HG02840 (cell line): ENCODE data around the gene B3GALT5.

Source experiments
- ATAC-seq: cut with Tn5 transposase; IDR thresholded peaks from one replicate; pipeline ENCODE4 v1.9.1; 2021; ENCODE audit warnings: mild to moderate bottlenecking, moderate library complexity, moderate number of reproducible peaks; ENCODE audit not compliant: unreplicated experiment, low FRiP score

The B3GALT5 gene

DNA sequence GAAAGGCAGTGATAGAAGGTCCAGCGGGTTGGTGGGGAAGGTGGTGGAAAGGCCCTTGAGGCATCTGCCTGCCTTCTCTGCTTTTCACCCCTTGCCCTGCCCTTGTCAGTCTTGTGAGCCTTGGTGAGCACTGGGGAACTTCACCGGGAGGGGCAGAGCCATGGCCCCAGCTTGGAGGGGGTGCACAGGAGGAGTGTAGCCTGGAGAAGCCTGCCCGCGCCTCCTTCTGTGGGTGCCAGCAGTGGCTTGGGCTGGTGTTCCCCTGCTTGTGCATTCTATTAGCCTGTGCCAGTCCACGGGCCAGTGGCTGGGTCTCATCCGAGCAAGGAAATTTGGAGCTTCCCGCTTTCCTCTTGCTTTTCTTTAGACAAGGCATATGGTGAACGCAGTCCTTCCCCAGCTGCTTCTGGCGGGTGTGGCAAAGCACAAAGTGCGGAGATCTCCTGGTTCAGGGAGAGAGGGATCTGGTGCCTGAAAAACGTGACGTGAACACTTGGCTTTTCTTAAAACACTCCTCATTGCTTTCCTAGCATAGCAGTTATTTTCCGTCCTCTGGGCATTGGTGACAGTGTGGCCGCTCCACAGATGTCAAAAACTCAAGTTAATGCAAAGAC, 10.6 kb upstream of the B3GALT5 start:
- ATAC-seq: no peak

DNA sequence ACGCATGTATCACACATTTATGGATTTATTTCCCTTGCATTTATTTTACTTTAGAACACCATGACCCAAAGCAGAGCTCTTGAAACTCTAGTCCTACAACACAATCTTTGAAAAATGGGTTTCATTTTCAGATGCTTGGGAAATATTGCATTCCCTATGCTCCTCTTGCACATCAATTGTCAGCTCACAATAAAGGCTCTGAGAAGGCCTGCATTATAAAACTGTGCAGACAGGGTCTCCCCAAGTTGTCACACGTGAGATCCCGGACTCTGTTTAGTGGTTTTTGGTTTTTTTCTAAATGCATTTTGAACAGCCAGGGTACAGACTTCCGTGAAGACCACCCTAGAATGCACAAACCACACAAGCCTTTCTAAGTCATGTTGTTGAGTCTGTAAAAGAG, 9.9 kb upstream of the B3GALT5 start:
- ATAC-seq: no peak

DNA sequence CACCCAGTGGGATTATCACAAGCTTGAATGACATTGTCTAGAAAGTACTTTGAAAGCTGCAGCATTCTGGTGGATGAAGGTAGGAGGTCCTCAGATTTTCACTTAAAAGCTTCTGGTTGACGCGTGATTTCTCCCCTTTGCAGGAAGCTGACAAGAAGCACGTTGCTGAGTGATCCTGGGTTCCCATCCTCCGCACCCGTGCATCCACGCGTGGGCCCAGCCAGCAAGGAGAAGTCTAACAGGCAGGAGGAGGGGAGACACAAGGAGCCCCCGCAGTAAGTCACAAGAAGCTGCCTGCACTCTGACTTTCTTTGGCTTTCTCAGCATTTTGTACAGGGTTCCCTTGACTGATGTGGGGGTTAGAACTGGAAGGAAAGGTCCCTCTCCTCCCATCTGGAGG, 7.8 kb upstream of the B3GALT5 start:
- no peak for ATAC-seq

DNA sequence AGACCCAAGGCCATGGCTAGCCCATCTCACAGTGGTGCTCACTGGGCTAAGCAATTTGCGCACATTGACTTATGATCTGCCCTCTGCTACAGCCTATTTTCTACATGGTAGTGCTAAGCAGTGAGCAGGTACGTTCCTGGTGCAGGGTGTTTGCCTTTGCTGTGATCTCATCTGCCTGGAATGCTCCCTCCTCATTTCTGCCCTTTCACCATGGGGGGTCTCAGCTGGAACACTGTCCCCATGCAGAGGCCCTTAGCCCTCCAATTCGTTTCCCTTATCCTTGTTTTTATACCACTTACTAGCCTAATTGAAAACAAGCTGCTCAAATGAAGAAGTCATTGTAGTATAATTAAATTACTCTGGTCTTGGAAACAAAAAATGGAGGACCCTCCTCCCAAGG, 2.0 kb upstream of the B3GALT5 start:
- ATAC-seq: no peak

DNA sequence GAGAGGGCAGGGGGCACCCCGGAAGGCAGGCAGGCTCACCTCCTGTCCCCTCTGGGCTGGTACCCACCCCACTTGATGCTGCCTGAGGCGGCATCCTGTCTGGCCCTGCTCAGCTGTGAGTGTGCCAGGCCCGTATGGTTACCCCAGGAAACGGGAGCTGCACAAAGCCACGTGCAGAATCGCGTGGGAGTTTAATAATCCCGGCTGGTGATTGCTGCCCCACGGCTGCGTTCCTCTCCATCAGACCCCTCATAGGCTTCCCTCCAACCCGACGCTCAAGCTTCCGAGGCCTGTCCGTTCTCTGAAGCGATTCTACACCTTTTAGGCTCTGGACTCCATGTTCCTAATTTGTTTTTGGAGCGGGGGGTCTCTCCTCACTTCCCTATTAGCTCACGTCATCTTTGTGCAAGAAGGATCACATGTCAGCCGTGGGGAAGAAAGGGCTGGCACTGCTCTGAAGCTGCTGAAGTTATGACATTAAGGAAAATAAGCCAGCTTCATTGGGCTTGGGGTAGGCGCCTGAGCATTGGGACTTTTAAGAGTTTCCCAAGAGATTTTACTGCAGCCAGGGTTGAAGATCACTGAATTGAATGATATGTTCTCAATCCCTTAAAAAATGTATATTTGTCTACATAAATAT, 1.1 kb upstream of the B3GALT5 start:
- ATAC-seq: no peak

DNA sequence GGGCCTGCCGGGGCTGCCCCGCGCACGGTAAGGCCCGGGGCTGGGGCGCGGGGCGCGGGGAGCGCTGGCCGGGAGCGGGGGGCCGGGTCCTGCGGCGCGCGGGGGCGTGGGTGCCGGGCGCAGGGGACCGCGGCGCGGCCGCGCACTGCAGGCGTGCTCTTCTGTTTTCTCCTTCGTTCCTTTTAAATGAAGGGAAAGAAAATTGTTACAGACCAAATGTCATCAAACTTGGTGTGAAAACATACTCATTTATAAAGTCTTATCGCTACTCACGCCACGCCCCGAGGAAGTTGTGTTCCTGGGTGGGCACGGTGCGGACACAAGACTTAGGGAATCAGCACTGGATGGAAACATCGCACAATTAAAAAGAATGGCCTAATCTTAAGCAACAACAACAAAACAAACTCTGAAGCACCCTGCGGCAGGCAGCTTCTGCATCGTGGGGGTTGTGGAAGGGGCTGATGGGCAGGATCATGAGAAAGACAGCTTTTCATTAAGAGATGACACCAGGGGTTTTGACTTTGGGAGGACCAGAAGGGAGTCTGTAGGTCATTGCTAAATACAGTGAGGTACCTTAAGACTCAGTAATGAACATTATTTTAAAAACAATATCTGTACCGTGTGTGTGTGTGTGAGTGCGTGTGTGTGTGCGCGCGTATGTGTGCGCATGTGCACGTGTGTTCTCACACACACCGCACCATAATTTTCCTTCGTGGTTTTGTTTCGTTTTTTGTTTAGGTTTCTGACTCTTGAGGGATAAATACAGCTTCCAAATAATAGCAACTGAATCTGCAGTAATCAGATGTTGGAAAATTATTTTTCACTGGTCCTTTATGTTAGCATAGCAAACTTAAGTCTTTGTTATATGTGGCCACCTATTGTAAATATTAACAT, 548 bp downstream of the B3GALT5 start:
- no peak for ATAC-seq

DNA sequence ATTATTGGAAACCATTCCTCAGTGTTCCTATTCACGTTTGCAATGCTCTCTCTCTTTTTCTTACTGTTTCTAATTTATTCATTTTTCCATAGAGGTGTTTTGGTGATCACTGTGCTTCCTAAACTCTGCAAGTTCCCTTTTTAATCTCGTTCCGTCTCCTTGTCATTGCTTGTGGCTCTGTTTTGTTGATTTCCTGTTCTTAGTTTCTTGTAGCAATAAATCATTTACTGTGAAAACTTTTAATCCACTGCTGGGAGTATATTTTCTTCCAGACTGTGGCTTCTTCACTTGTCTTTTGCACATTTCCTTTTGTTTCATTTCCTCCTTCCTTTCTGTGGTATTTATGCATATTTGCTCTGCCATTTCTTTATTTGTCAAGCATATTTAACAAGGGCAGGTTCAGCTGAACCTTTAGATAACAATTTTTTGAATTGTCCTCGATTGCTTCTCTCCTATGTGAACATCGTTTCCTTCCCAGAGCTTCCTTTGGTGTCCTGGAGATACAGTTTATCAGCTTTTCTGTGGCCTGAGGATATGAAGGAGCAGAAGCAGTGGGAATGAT, 3.6 kb downstream of the B3GALT5 start:
- ATAC-seq: no peak

DNA sequence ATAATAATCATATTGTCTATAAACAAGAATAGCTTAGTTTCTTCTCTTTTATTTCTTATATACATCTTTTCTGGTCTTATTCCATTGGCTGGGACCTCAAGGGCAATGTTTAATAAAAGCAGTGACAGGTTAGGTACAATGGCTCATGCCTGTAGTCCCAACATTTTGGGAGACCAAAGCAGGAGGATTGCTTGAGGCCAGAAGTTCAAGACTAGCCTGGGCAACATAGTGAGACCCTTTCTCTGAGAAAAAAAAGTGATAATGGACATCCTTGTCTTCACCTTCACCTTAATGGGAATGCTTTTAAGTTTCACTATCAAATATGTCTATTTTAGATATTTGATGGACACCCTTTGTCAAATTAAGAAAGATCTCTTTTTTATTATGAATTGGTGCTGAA, 8.1 kb downstream of the B3GALT5 start:
- ATAC-seq: no peak

DNA sequence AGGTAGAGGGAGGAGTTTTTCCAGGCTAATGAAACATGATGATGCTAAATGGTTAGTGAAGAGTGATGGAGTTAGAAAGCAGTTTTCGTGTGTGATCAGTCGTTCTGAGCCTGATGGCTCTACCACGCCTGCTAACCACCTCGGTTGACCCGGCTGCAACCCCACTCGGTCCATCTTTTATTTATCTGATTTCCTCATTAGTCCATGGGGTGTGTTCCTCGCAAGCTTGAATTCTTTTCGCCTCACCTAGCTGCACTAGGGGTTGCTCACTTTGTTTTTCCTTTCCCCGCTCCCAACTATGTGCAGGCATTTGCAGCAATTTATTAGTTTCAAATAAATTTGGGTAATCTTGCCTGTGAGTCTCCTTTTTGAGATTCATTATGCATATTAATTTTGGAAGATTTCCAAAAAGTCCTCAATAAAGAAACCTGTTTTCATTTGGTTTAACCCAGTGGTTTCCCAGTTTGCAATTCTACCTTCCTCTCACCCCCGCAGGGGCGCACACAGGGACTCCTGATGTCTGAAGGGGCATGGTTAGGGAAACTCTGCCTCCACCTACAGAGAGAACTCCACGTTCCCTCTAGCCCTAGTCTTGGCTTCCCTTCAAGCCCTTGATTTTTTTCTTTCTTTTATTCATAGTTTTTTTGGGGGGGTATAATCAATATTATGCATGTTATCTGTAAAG, 12.6 kb downstream of the B3GALT5 start:
- no peak for ATAC-seq

DNA sequence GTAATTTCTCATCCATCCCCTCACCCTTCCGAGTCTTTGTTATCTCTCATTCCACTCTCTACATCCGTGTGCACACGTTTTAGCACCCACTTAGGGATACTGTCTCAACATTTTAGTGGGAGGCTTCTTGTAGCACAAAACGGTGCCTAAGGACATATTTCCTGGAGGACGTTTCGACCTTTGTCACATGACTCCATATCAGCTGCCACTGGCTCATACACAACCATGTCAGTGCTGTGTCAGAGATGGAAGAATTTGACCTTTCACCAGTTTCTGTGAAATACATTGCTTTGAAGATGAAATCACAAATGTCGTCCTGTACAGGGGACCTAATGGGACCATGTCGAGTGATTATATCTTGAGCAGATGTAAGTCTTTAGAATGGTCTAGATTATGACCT, 15.6 kb downstream of the B3GALT5 start:
- ATAC-seq: no peak

DNA sequence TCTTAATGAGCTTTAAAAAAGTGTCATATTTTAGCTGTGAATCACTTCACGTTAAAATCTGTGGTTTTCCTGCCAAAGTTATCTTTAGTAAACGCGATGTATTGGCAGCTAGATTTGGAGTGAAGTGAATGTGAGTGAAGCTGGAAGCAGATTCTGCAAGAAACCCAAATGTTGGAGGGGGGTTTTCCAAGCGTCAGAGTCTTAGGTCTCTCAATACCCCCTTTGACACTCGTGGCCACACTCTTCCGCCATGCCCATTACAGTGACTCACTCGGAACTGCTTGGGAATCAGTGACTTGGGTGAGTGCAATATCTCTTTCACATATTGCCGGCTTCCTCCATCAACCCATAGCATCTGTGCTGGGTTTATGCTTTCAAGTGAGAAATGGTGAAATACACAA, 17.5 kb downstream of the B3GALT5 start:
- no peak for ATAC-seq

DNA sequence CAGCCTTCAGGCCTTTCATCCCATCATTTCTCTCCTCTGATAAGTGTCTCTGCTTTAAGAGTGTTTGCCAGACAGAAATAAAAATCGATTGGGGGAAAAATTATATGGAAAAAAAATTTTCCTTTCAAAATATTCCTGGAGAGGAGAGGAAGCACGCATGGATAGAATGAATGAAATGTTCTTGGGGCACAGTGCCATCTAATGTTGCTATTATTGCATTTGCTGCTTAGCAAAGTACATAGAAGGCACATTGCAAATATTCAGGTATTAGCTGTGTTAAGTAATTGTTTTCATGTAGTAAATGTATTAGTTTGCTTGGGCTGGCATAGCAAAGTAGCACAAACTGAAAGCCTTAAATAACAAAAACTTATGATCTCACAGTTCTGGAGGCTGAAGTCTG, 18.1 kb downstream of the B3GALT5 start:
- no peak for ATAC-seq

DNA sequence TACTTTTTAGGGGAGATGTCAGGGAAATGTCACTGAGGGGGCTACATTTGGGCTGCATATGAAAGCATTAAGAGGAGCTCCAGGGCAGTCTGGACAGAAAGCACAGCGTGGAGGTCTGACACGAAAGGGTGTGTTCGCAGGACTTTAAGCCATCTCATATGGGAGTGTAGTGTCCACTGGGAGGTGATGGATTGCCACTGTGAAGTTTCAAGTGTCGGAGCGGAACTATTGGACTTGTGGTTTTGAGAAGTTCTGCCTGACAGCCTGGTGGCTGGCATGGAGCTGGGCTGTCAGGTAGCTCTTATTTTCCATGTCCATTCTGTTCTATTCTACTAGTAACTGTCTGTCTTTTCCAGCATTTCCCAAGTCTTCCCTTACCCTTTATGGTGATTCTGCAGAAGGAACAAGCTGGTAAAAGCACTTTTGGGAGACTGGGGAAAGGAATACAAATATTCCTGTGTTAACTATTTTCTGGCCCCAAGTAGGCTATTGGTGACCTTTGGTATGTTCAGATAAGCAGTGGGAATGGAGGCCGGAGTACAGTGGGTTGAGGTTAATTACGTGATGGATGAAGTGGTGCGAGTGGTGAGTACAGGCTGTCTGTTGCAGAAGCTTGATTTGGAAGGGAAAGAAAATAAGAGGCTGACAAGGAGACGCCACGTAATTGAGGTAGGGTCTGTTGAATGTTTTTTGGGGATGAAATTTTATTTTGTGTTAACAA, 19.3 kb downstream of the B3GALT5 start:
- no peak for ATAC-seq

DNA sequence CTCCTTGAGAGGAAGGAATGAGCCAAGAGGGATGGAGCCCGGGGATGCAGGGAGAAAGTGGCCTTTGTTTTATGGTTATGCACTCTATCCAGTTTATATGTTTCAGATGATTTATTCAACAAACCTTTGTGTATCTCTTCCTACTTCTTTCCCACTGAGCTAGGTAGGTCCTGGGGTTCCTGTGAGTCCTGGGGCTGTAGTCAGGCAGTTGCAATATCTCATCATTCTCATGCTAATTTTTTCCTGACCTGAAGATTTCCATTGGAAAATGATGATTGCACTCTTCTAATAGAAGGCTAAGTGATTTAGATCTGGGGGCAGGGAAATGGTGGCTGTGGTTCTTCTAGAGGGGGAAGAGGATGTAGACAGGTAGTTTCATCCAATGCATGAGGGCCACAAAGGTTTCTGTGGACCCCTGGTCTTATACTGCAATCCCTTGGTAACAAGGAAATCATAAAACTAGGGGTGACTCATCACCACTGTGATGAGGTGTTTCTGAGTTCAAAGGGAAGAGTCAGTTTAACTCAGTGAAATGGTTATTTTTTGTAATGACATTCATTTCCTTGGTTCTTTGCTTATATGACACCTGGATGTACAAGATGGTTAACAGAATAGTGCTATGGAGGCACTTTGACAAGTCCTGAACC, 20.2 kb downstream of the B3GALT5 start:
- ATAC-seq: no peak

DNA sequence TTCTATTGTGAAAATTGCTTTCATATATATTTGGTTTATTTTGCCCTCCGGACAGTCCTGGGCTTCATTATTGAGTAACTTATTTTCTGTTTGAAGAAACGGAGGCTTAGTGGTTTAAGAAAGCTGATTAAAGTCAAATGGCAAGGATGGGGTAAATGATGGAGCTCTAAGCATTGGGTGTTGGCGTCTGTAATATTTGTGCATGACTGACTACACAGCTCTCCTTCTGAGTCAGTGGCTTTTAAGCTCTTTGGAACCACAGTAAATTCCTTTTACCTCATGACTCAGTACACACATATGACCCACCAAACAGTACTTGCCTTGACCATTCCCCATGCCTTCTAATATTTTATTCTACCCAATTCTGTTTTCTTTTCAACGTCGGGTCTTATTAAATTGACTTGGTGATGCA, 21.0 kb downstream of the B3GALT5 start:
- ATAC-seq: no peak

DNA sequence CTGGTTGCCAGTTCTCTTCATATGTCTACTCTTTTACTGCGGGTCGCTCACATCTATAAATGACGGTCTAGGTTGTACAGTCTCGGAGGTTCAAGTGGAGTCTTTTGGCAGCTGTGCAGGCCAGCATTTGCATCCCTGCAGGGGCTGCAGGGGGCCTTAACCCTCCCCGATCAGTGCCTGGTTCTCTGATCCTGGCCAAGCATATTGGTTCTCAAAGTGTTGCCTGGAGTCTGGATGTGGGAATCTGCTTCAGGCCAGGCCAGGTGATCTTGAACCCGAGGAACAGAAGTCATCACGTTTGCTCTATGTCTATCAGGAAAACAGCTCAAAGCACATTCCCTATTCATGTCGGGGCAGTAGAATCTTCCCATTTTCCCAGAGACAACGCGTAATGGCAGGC, 21.8 kb downstream of the B3GALT5 start:
- no peak for ATAC-seq

DNA sequence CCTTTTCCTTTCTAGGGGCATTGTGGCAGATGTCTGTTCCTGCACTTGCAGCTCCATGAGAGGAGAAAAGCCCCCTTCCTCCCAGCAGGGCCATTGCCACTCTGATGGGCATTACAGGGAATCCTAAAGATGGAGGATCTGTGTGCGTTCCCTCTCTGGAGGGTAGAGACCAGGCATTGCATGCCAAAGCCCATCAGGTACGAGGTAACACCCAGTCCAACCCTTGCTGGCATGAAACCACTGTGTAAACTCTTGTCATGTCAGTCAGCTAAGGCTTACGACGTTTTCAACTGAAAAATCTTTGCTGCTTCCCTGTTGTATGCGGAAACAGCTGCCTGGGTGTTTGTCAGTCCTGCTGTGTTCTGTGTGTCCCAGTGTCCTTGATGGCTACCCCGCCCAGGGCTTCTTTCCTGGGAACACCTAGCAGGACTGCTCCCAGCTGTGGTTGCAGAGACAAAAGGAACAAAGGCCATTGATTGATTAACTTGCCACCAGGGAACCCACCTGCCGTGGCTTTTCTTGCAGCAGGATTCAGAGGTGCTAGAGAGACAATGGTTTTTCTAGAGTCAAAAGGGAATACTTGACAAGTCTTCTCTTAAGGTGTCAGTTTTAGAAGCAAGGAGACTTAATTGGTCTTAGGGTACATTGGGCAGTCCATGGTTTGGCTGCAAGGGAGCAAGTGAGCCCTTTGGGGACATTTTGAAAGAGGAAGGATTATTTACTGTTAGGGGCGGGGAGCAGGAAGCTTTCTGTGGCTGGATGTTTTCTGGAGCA, 24.6 kb downstream of the B3GALT5 start:
- no peak for ATAC-seq

DNA sequence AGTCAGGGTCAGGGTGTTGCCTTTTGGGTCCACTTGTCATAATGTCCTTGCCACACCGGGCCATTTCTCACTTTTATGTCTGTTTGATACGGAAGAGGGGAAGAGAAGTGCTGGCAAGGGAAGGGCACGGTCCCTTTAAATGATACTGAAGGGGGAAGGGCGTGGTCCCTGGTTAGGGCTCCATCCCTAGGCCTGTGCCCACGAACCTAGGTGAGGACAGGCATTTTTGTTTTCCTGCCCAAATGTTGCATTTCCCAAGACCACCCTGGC, 25.2 kb downstream of the B3GALT5 start:
- ATAC-seq: no peak

DNA sequence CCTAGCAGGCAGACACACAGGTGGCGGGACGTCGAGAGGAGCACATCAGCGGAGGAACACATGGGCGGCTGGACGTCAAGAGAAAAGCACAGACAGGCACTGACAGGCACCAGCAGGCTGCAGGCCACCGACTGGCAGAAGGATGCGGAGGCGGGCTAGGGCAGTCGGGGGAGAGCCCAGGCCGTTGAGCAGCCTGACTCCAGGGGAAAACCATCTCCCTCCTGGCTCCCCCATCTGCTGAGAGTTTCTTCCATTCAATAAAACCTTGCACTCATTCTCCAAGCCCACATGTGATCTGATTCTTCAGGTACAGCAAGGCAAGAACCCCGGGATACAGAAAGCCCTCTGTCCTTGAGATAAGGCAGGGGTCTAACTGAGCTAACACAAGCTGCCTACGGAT, 25.5 kb downstream of the B3GALT5 start:
- no peak for ATAC-seq
